ENCODE measurements around the gene SHISA8.
A peak's percentile ranks its signal among the peaks of the same experiment; 100 is the strongest.
"Not testable (repeated sequence)": the region's sequence is repeated elsewhere in the genome, so short reads cannot be mapped to it uniquely, and the experiment has no call there.

The SHISA8 gene

DNA sequence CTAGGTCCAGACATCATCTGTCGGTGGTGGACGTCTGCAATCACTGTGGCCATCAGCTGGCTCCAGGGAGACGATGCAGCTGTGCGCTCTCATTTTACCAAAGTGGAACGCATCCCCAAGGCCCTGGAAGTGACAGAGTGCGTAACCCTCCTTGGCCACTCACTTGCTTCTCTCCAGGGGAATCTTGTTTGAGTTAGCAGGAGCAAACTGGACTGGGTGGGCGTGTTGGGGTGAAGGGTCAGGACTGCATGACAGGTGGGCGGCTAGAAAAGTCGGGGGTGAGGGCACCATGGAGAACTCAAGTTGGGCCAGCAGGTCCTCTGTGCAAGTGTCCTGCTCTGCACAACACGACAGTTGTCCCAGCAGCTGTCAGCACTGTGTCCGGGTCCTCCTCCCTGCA is 16.2 kb downstream of the SHISA8 start:
- DNase-seq, result no peak

GRCh38 chr22:41893591-41894375 is 21.1 kb downstream of the SHISA8 start:
- no peak for DNase-seq

DNA sequence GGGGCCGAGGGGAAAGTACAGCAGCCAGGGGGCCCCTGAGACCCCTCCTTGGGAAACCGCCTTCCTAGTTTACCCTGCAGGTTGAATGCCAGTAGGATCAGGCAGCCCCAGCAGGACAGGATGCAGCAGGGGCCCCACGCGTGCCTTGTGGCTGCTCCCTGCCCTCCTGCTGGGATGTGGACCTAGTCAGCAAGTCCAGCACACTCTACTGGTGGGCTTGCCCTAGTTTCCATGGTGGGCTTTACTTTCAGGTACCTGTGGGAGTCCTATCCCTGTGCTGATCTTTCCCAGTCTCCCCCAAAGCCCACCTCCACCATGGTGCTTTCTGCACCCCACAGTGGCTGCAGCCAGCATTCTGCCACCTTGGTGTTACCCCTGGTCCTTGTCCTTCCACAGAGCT is 22.2 kb downstream of the SHISA8 start:
- DNase-seq, result no peak

- no peak for DNase-seq
Observed at GRCh38 chr22:41891407-41891806, 23.5 kb downstream of the SHISA8 start.

GRCh38 chr22:41888627-41889200 is 26.2 kb downstream of the SHISA8 start:
- DNase-seq, result no peak

- DNase-seq, result no peak
Observed at GRCh38 chr22:41885516-41885915, 29.4 kb downstream of the SHISA8 start.

GRCh38 chr22:41885116-41885515 is 29.8 kb downstream of the SHISA8 start:
- no peak for DNase-seq

DNA sequence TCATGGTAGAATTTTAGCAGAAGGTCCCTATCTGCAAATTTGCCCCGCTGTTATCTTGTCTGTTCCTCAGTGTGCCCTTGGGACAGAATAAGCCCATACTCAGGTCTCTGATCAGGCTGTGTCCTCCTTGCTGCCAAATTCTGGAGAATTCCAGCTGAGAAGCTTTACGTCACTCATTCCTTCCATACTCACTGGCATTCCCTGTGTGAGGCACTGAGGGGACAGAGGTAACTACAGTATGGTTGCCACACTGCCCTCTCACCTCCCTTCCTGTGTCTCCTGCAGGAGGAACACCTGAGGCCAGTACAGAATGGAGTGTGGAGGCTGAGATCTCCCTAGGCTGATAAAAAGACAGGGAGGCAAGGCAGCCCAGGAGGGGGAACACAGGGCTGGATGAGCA is 31.5 kb downstream of the SHISA8 start:
- no peak for DNase-seq

DNA sequence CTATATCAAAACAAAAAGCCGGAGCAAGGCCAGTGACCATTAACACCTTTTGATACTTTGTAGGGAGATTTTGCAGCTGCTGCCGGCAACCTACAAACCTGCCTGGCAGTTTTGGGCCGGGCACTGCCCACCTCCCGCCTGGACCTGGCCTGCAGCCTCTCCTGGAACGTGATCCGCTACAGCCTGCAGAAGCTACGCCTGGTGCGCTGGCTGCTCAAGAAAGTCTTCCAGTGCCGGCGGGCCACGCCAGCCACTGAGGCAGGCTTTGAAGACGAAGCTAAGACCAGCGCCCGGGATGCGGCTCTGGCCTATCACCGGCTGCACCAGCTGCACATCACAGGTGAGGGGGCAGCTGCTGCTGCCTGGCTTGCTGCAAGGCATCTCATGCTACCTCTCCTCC is 34.2 kb downstream of the SHISA8 start:
- no peak for DNase-seq

GRCh38 chr22:41876675-41877074 is 38.2 kb downstream of the SHISA8 start:
- DNase-seq, result no peak

- no peak for DNase-seq
Observed at GRCh38 chr22:41876275-41876674, 38.6 kb downstream of the SHISA8 start.

- no peak for DNase-seq
Observed at GRCh38 chr22:41875531-41876270, 39.2 kb downstream of the SHISA8 start.

DNA sequence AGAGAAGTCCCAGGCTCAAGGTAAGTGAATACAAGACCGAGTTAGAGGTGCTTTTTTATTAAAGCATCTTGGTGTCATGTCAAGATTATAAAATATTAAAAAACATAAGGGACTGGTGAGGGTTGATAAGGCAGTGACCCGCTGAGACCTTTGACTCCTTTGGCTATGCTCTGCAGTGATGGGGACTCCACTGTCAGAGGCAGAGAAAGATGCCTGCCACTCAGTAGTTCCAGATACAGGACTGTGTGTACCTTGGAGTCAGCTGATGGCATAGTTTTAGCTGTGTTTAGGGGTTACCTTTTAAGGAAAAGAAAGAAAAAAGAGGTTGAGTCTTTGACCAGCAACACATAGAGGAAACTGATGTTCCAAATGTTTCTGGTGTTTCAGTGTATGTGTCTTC is 40.8 kb downstream of the SHISA8 start:
- DNase-seq, result no peak

DNA sequence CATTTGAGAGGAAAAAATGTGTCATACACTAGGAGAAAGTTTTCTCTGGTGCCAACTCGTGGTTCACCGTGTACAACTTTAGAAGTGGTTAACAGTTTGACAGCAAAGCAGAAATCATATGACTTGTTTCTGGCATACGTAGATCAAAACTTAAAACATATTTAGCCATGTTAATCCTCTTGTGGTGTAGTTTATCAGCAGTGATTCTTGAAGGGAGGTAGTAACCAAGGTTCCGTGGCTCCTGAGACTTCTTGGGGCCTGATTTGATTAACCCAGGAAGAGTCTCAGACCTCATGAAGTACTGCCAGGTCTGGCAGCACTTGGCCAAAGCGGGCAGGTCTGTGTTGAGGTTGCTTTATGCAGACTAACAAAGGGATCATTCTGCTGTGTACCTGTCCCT is 41.5 kb downstream of the SHISA8 start:
- DNase-seq, result peak in 1 of 2 donors; percentile 40

DNA sequence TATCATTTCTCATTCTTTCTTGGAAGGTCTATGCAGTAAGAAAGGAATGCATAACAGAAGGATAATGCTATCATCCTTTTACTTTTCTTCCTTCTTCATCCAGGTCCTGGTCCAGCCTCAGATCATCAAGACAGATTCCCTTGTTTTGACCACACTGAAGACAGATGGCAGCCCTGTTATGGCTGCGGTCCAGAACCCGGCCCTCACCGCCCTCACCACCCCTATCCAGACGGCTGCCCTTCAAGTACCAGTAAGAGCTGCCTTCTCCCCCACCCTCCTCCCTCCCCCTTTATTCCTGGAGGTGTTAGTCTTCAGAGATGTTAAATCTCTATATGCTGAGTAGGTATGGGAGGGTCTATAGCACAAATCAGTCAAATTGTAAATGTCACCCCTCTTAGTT is 44.1 kb downstream of the SHISA8 start:
- DNase-seq, result no peak

DNA sequence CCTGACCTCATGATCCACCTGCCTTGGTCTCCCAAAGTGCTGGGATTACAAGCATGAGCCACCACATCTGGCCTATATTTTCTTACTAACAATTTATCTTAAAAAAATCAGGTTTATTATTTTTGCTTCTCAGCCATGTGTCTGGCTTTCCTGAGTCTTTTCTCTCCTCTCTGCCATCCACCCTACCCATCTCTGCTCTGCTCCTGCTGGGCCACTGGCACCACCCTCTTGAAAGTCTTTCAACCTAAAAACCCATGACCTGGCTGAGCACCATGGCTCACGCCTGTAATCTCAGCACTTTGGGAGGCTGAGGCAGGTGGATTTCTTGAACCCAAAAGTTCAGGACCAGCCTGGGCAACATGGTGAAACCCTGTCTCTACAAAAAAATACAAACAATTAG is 44.8 kb downstream of the SHISA8 start:
- DNase-seq, result not testable (repeated sequence)

DNA sequence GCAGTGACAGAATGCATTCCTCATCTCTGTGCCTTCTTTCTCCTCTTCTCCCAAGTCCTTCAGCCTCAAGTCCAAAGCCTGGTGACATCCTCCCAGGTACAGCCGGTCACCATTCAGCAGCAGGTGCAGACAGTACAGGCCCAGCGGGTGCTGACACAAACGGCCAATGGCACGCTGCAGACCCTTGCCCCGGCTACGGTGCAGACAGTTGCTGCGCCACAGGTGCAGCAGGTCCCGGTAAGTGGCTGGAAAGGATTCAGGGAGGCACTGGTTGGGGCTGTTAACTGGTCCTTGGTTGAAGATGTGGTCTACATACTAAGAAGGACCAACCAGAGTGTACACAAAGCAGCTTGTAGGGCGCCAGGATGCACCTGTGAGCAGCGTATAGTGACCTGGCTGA is 46.3 kb downstream of the SHISA8 start:
- DNase-seq, result no peak

DNA sequence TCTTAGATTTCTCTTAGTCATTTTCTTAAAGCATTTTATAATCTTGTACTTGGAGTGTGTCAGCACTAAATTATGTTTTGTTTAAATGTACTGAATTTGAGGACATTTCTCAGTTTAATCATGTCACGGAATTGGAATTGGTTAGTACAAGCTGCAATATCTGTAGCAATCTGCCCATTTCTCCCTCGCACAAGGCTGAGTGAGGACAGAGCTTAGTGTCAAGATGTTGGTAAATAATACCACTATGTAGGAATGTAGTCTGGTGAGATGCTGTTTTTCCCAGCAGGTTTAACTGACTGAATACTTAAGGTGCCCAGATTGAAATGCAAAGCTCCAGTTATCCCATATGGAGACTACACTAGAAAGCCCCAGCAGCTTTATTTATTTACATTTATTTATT is 51.4 kb downstream of the SHISA8 start:
- DNase-seq, result no peak

DNA sequence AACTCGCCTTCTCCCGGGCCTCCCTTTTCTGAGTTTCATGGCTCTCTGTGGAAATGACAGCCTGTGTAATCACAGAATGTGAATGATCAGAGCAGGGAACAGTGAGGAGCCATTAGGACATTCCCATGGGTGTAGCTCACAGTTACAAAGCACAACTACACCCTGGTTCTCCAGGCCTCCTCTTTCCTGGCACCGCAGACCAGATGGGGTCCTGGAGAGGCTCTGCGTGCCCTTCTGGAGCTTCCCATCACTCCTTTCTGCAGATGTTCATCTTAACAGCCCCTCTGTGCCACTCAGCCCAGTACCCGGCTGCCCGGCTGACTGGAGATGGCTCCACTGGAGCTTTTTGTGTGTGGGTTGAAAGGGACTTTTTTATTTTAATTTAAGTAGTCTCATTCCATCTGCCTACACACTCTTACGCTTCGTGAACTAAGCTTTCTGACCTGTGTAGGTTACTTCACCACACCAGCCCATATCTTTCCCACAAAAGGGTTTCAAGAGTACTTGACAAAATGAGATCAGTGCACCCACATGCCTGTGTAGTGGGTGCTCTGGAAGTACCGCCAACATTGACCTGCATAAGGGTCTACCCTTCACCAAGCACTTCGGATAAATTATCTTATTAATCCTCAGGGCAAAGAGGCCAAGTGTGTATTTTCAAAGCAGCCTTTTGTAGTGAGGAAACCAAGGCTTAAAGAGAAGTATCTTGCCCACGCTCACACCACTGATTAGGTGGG is 52.2 kb downstream of the SHISA8 start:
- DNase-seq, result peak; percentile 9 to 20

DNA sequence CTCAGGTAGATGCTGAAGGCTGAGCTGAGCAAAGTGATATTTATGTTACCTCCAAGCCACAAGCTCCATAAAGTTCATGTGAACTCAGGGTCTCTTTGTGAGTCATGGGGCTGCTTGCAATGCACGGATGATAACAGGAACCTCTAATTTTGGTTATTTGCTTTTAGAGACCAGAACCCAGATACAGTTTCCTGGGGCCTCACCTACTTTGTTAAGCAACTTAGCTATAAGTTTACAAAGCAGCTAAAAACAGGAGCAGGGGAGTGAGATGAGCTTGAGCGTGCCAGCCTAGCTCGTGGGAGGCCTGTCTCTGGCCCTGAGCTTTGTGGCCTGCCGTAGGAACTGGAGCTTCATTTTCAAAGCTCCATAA is 52.7 kb downstream of the SHISA8 start:
- peak; percentile 29 to 39 for DNase-seq
